Measurements from ENCODE around the gene B2M.

DNA sequence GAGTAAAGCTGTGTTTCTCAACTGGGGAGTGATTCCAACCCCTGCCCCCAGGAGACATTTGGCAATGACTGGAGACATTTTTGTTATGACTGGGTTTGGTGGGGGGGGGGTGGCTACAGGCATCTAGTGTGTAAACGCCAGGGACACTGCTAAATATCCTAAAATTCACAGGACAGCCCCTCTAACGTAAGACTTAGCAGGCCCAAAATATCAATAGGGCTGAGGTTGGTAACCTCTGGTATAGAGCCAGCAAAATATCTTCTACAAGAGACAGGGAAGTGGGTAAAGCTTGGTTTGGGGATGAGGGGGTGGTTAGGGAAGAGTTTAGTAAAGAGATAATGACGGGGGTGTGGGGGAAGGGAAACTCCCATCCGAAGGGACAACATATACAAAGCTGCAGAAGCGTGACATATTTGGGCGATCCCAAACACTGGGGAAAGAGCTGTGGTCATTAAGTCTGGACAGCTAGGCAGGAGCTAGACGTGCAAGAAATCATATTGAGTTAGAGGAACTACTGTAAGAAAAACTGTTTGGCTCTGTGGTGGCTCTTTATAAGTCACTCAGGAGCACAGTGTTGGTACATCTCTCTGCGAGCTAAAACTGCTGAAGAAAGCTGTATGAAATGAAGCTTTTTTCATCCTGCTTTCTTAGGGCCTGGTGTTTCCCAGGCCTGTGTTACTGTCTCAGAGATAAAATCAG, 24.3 kb downstream of the B2M start:
- no peak for TF ChIP-seq POLR2A (IDR thresholded peaks at IDR 0.05)
- peak in 1 of 2 donors; percentile 16 for TF ChIP-seq EP300 (IDR thresholded peaks at IDR 0.05)
